IPS-NIHi7 (cell line): ENCODE data around the gene PFKFB3.
"Not testable (repeated sequence)": the region's sequence is repeated elsewhere in the genome, so short reads cannot be mapped to it uniquely, and the experiment has no call there.

Source experiments
- DNase-seq: peaks from one replicate; pipeline ENCODE4 v3.0.0; 2012; ENCODE audit warnings: mixed read lengths; ENCODE audit errors: extremely low spot score

The PFKFB3 gene

GRCh38 chr10:6178581-6178980 is 24.2 kb upstream of the PFKFB3 start:
- no peak for DNase-seq

- DNase-seq, result no peak
These were observed 23.7 kb upstream of the PFKFB3 start for GRCh38 chr10:6179078-6179477.

DNA sequence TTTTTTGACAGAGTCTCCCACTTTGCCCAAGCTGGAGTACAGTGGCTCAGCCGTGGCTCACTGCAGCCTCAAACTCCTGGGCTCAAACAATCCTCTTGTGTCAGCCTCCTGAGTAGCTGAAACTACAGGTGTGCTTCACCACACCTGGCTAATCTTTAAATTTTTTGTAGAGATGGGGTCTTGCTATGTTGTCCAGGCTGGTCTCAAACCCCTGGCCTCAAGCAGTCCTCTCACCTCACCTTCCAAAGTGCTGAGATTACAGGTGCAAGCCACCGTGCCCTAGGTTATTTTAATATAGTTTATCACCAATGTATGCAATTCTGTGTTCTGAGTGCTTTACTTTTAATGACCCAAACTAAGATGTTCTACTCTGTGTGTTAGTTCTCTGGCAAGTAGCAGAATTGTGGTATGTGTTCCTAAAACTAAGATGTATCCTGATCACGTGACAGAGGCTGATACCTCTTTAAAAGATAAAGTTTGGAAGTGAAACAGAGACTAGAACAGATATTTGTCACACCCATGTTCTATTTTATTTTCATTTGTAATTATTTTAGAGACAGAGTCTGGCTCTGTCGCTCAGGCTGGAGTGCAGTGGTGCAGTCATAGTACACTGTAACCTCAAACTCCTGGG is 22.1 kb upstream of the PFKFB3 start:
- DNase-seq, result no peak

DNA sequence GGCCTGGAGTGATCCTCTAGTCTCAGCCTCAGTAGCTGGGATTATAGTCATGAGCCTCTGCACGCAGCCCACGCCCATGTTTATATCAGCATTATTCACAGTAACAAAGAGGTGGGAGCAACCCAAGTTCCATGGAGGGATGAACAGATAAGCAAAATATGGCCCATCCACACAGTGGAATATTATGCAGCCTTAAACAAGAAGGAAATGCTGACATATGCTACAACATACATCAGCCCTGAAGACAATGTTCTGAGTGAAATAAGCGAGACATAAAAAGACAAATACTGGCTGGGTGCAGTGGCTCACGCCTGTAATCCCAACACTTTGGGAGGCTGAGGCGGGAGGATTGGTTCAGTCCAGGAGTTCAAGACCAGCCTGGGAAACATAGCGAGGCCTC is 21.5 kb upstream of the PFKFB3 start:
- DNase-seq, result no peak

GRCh38 chr10:6182454-6183098 is 20.2 kb upstream of the PFKFB3 start:
- peak; percentile 6 for DNase-seq

DNA sequence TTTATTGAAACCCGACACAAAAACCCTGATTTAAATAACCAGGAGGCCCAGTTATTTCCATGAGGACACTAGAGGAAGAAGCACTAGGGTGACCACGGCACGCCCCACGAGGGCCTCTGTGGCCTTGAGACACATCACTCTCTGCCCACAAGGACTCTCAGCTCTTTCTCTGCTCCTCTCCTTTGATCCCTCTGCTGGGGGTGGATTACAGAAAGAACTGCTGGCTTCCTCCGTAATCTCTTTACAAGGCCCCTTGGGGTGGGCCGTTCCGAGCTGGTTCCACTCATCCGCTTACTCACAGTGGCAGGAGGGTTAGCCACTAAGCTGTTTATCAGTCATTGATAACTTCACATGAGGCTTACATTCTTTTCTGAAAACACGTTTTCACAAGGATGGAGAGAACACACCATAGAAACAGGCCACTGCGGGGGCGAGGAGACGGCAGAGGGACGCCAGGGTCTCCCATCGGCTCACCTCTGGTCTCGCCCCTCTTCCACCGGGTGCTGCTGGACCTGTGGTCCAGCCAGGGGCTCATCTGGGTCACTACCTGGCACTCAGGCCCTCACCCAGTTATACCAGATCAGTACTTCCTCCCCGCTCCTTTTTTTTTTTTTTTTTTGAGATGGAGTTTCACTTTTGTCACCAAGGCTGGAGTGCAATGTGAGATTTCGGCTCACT is 17.6 kb upstream of the PFKFB3 start:
- peak; percentile 7 for DNase-seq

- DNase-seq, result no peak
These were observed 15.9 kb upstream of the PFKFB3 start for GRCh38 chr10:6186894-6187256.

GRCh38 chr10:6187278-6187677 is 15.5 kb upstream of the PFKFB3 start:
- DNase-seq, result no peak

DNA sequence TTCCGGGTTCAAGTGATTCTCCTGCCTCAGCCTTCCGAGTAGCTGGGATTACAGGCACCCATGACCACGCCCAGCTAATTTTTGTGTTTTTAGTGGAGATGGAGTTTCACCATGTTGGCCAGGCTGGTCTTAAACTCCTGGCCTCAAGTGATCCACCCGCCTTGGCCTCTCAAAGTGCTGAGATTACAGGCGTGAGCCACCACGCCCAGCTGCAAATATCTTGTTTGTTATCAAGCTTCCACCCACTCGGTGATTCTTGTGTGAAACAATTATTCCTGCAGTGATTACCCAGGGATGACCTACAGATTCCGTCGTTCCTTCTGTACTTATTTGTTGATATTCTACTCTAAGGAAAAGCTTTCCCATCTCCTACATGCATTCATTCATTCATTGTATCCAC is 12.7 kb upstream of the PFKFB3 start:
- DNase-seq, result not testable (repeated sequence)

DNA sequence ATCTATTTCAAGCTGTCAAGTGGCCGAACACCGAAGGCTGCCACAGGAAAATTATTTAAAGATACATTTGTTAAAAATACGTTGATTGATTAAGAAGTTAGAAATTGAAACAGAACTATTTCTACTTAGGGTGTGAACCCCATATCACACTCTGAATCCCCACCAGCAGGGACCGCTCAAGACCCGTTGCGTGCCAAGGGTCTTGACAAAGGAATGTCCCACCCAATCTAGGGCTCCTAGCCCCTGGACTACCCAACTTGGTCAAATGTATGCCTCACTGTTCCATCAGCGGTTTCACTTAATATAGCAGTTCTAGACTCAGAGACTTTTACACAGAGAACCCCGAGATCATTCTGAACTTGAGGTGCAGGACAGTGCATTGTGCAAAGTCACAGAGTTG is 11.6 kb upstream of the PFKFB3 start:
- no peak for DNase-seq

DNA sequence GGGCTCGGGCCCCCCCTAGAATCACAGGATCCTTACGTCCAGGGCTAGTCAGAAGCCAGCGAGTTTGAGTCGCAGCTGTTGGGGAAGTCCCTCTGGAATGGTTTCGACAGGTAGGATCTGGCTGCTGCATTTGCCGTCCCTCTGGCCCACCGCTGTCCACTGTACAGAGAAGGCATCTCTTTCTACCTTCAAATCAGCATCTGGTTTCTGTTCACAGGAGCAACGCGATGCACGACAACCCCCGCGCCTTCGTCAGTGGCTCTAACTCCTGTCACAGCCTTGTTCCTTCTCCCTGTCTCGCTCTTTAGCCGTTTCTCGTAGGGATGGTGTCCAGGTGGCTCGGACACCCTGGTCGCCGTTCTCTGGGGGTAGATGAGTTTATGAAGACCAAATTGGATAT is 11.2 kb upstream of the PFKFB3 start:
- no peak for DNase-seq

- not testable (repeated sequence) for DNase-seq
These were observed 9.4 kb upstream of the PFKFB3 start for GRCh38 chr10:6193342-6193741.

GRCh38 chr10:6194311-6194710 is 8.4 kb upstream of the PFKFB3 start:
- DNase-seq, result no peak

DNA sequence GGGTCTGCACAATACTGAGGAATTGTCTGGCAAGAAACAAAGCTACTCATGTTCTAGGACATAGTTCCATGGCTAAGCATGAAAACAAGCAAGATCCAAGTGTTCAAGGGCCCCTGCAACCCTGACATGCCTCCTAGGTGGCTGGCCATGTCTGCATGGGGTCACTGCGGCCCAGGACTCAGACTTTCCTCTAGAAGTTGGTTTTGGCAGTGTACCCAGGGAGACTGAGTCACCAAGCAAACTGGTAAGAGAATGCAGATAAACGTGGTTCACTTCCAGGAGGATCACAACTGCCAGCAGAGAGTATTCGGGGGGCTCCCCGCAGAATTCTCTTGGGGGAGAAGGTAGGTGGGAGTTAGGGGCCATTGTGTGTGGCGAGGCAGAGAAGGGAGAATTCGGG is 7.4 kb upstream of the PFKFB3 start:
- no peak for DNase-seq

DNA sequence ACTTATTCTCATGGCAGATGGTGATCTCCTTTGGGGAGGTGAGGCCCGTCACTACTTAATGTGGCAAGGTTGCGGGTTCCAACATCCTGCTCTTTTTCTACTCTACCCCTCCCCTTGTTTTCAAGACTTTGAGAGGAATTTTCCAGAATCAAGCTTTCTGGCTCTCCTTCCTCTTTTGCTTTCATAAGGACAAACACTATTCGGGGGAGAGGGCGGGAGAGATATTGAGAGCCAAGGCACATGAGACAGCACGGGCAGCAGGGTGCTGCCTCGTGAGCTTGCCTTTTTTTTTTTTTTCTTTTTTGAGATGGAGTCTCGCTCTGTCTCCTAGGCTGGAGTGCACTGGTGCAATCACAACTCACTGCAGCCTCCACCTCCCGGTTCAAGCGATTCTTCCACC is 6.9 kb upstream of the PFKFB3 start:
- no peak for DNase-seq

- not testable (repeated sequence) for DNase-seq
These were observed 6.2 kb upstream of the PFKFB3 start for GRCh38 chr10:6196524-6196923.

GRCh38 chr10:6197321-6197720 is 5.4 kb upstream of the PFKFB3 start:
- no peak for DNase-seq

DNA sequence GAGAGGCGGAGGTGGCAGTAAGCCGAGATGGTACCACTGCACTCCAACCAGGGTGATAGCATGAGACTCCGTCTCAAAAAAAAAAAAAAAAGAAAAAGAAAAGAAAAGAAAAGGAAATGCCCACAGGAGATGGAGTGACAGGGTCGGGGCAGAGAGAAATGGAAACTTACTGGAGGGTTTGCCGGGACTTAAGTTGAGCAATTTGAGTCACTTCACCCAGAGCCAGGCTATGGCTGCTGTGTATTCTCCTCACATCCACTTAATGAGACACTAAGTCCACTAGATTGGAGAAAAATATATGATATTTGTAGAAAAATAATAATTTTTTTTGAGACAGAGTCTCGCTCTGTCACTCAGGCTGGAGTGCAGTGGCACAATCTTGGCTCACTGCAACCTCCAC is 4.6 kb upstream of the PFKFB3 start:
- DNase-seq, result no peak

- DNase-seq, result no peak
These were observed 3.5 kb upstream of the PFKFB3 start for GRCh38 chr10:6199131-6199733.

- no peak for DNase-seq
These were observed 2.3 kb upstream of the PFKFB3 start for GRCh38 chr10:6200440-6200733.

DNA sequence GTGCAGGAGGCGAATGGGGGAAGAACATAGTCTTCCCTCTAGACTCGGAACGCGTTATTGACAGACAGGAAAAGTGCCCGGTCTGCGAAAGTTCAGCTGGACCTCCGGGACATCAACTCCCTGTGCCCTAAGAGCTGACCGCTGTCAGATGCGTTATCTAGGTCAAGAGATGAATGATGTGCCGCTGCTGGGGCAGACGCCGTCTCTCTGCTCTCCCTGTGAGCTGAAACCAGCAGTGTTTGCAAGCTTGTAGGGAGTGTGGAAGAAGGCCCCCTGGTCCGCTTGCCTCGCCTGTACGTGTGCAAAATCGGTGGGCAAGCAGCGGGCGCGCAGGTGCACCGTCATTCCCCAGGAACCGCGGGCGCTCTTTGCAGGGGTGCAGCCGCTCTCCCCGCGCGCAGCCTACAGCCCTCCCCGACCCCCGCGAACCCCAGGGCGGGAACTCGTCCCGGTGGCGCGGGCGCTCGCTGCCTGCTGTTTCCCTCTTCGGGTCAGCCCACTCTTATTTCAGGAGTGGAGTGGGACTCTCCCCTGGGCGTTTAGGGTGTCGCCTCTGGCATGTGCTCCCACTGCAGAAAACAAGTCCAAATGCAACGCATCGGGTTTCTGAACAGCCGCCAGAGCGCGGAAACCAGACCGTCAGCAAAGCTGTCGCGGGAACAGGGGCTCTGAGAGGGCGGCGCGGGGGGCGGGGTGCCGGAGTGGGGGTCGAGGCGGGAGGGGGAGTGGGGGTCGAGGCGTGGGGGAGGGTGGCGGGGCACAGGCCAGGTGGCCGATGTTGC is 1.8 kb upstream of the PFKFB3 start:
- no peak for DNase-seq

- DNase-seq, result peak; percentile 47
These were observed 1.2 kb upstream of the PFKFB3 start for GRCh38 chr10:6201516-6201975.
